Esophagus squamous epithelium (tissue), 5 donors: Measurements from ENCODE around the gene MYH7B. TPM values are rescaled to one million over a fixed set of nuclear protein-coding genes. Genes with fewer than 3 reads are reported as not detected.

Experiments used
- DNase-seq: peaks from one replicate; lab custom pipeline; 2025; lab: John Stamatoyannopoulos, UW
- H3K27ac ChIP-seq, 4 donors: fragments of 200-600 bp; sonication (generic); one replicate each; pipeline ENCODE4 v1.5.1; 2016 to 2019; ENCODE audit warnings: mild to moderate bottlenecking in 1 of 4
- H3K27me3 ChIP-seq, 4 donors: fragments of 200-600 bp; sonication (generic); 1 replicate in 3 of 4; 2 replicates in 1 of 4; pipeline versions ENCODE4 v1.5.1 to v1.6.0; 2017 to 2021; ENCODE audit warnings: antibody characterized with exemption in 1 of 4
- H3K36me3 ChIP-seq, 3 donors: fragments of 200-600 bp; sonication (generic); one replicate each; pipeline ENCODE4 v1.5.1; 2016 to 2019
- H3K4me1 ChIP-seq, 3 donors: fragments of 200-600 bp; sonication (generic); one replicate each; pipeline ENCODE4 v1.5.1; 2017 to 2019
- H3K4me3 ChIP-seq, 4 donors: fragments of 200-600 bp; sonication (generic); 1 replicate in 3 of 4; 2 replicates in 1 of 4; pipeline ENCODE4 v1.5.1; 2016 to 2019; ENCODE audit warnings: mild to moderate bottlenecking in 2 of 4, moderate library complexity in 1 of 4
- H3K9me3 ChIP-seq, 3 donors: fragments of 200-600 bp; sonication (generic); one replicate each; pipeline ENCODE4 v1.5.1; 2016 to 2019
- CTCF ChIP-seq, 6 experiments: fragments of 450-650 bp in 4 of 6; fragments of 200-600 bp in 2 of 6; sonication (generic) in 2 of 6; IDR thresholded peaks; one replicate each; pipeline ENCODE4 v1.5.1; 2016 to 2019; ENCODE audit warnings: antibody characterized with exemption in 6 of 6, mild to moderate bottlenecking in 4 of 6, moderate library complexity in 4 of 6
- POLR2A ChIP-seq, 4 donors: fragments of 450-650 bp; IDR thresholded peaks; one replicate each; pipeline ENCODE4 v1.6.1; 2017; ENCODE audit warnings: antibody characterized with exemption in 4 of 4, mild to moderate bottlenecking in 4 of 4, moderate library complexity in 3 of 4
- WGBS, 2 donors: methylation state at CpG; one replicate each; pipeline ENCODE4 v1.1.5; 2018; 5-methylcytosine and 5-hydroxymethylcytosine counted together
- intact Hi-C: fragments of 100-400 bp; cut with DNase I; formaldehyde crosslinking; loops from one replicate; pipeline ENCODE4 v1.15.0; 2022
- total RNA-seq, 4 donors: library from RNA; depleted of rRNA; stranded (reverse); fragments of >200 nt; gene quantifications; one replicate each; pipeline ENCODE4 v1.1.0, GENCODE V29; 2016
- donor health status: DM: yes; HTN: yes; CAD: no.

MYH7B gene
- total RNA-seq, 4 donors from 2014 or later = 0.19 TPM; not detected in 3

DNA sequence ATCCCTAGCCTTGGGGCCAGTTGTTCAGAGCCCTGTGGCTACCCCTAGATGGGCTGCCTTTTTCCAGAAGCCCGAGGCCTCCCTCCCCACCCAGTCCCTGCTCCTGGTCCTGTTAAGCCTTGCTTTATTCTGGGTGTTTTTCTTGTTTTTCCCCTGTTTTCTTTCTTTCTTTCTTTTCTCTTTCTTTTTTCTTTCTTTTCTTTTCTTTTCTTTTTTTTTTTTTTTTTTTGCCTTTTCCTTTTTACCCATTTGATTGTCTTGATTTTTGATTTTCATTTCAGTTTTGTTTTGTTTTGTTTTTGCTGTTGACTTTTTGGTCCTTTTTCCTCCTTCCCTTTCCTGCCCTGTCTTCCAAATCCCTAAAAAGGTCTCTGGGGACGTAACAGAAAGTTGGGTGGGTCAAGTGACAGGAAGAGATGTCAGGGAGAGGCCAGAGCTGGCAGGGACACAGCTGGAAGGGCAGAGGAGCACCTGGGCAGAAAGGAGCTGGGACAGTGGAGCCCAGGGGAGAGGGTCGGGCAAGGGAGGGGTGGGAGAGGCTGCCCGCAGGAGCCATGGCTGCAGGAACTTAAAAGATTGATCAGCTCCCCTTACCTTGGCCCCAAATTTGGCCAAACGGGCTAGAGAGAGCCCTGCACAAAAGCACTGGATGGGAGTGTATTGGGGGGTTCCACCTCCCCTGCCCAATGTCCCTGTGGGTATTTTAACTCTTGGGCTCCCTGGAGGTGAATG lies 27.6 kb downstream of the MYH7B start:
- 36 to 41% methylated on average over 3 to 4 of the region's 5 CpGs for WGBS, 2 donors
- intact Hi-C loops = no loop called here

DNA sequence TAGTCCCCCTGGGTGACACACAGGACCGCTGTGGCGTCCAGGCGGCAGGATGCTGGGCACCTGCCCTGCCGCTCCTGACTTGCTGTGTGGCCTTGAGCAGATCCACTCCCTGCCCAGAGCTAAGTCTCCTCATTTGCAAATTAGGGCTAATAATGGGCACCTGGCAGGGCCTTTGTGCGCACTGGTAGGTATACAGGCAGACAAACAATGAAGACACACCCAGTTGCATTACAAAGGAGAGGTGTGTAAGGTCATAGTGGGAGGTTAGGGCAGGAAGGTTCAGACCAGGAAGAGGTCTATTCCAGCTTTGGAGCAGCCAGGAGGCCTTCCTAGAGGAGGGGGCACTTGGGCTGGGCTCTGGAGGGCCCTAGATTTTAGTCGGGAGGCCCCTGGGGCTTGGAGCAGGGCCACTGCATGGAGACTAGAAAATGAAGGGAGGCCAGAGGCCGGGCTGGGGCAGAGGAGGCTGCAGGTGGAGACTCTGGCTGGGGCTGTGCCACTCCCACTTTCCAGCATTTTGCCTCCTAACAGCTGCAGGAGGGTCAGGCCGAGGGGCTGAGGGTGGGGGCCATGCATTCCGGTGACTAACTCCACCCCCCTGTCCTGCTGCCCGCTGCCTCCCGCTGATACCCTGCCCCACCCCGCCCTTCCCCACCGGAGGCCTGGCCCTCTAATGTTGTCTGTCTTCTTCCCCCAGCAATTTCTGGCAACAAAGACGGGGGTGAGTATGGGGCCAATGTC lies 28.5 kb downstream of the MYH7B start:
- H3K27ac ChIP-seq = no peak overlapping the region
- intact Hi-C loops = no loop called here
- peaks cover 0 to 57% (median 6%) of the 10 kb centered on the region in 4 donors for H3K27me3 ChIP-seq
- 21 to 34% methylated on average over 4 to 7 of the region's 14 CpGs for WGBS, 2 donors
- H3K36me3 ChIP-seq = no peaks in the 10 kb centered on the region
- TF ChIP-seq CTCF (IDR thresholded peaks at IDR 0.05) = no peak
- no peak for TF ChIP-seq POLR2A (IDR thresholded peaks at IDR 0.05)
- H3K9me3 ChIP-seq = no peaks in the 10 kb centered on the region
- no peak overlapping the region for H3K4me3 ChIP-seq
- no peak for DNase-seq
- H3K4me1 ChIP-seq = peaks cover 0 to 16% (median 4%) of the 10 kb centered on the region in 3 donors

More for the DNA sequence above, 27.6 kb downstream of the MYH7B start:
- no peak overlapping the region for H3K27ac ChIP-seq
- no peaks in the 10 kb centered on the region for H3K36me3 ChIP-seq
- DNase-seq = no peak
- TF ChIP-seq CTCF (IDR thresholded peaks at IDR 0.05) (no peak), POLR2A (IDR thresholded peaks at IDR 0.05) (no peak)
- no peaks in the 10 kb centered on the region for H3K9me3 ChIP-seq
- H3K4me1 ChIP-seq = peaks cover 0 to 16% (median 4%) of the 10 kb centered on the region in 3 donors
- no peak overlapping the region for H3K4me3 ChIP-seq
- peaks cover 0 to 57% (median 6%) of the 10 kb centered on the region in 4 donors for H3K27me3 ChIP-seq

DNA sequence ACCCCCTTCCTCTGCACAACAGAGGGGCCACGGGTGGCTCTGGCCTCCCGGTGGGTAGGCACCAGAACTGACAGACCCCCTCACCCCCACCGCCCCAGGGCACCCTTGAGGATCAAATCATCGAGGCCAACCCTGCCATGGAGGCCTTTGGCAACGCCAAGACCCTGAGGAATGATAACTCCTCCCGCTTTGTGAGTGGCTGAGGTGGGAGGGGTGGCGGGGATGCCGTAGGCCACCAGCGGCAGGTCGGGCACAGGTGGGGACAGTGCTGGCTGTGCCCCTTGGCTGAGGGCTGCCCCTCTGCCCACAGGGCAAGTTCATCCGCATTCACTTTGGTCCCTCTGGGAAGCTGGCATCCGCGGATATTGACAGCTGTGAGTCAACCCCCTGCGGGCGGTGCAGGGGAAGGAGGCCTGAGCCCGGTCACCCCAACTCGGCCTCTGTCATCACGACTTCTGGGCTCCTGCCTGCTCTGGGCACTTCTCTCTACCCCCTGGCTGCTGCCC lies 29.1 kb downstream of the MYH7B start:
- H3K9me3 ChIP-seq = no peaks in the 10 kb centered on the region
- no peak for TF ChIP-seq CTCF (IDR thresholded peaks at IDR 0.05)
- no peak for TF ChIP-seq POLR2A (IDR thresholded peaks at IDR 0.05)
- peaks cover 0 to 16% (median 4%) of the 10 kb centered on the region in 3 donors for H3K4me1 ChIP-seq
- 56 to 60% methylated on average over 5 to 10 of the region's 18 CpGs for WGBS, 2 donors
- H3K36me3 ChIP-seq = no peaks in the 10 kb centered on the region
- intact Hi-C loops = no loop called here
- H3K27me3 ChIP-seq = peaks cover 0 to 57% (median 6%) of the 10 kb centered on the region in 4 donors
- no peak overlapping the region for H3K27ac ChIP-seq
- no peak overlapping the region for H3K4me3 ChIP-seq
- no peak for DNase-seq

- H3K27ac ChIP-seq = no peak overlapping the region
- intact Hi-C loops = no loop called here
- peaks cover 0 to 55% (median 6%) of the 10 kb centered on the region in 4 donors for H3K27me3 ChIP-seq
- H3K4me3 ChIP-seq = no peak overlapping the region
- WGBS, 2 donors = 68 to 88% methylated on average over 3 to 5 of the region's 25 CpGs
- no peaks in the 10 kb centered on the region for H3K36me3 ChIP-seq
- H3K9me3 ChIP-seq = no peaks in the 10 kb centered on the region
- no peak for TF ChIP-seq CTCF (IDR thresholded peaks at IDR 0.05)
- no peak for TF ChIP-seq POLR2A (IDR thresholded peaks at IDR 0.05)
- DNase-seq = no peak
- H3K4me1 ChIP-seq = peaks cover 0 to 16% (median 4%) of the 10 kb centered on the region in 3 donors
Measured at GRCh38 chr20:34985461-34986310, 30.0 kb downstream of the MYH7B start.
